Medulla oblongata (tissue), 1 donor: ENCODE results near the gene IDH2.
A peak's percentile ranks its signal among the peaks of the same experiment; 100 is the strongest.
"Not testable (repeated sequence)": the region's sequence is repeated elsewhere in the genome, so short reads cannot be mapped to it uniquely, and the experiment has no call there.

Experiments
- DNase-seq: peaks from one replicate; pipeline ENCODE4 v3.0.0-alpha.2; 2015; ENCODE audit errors: extremely low spot score

The IDH2 gene

GRCh38 chr15:90114451-90114901 is 12.2 kb upstream of the IDH2 start:
- no peak for DNase-seq

DNA sequence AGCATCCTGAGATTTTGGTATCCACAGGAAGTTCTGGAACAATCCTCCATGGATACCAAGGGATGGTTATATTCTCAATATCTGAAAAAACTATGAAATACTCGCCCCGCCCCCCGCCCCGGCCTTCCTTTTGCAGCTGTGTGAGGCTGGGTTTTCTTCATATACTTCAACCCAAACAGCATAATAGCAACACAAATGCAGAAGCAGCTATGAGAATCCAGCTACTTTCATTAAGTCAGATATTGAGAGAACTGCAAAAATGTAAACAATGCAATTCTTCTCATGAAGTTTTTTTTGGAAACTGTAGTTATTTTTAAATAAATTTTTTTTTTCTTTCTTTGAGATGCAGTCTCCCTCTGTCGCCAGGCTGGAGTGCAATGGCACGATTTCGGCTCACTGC is 10.9 kb upstream of the IDH2 start:
- DNase-seq = no peak

DNA sequence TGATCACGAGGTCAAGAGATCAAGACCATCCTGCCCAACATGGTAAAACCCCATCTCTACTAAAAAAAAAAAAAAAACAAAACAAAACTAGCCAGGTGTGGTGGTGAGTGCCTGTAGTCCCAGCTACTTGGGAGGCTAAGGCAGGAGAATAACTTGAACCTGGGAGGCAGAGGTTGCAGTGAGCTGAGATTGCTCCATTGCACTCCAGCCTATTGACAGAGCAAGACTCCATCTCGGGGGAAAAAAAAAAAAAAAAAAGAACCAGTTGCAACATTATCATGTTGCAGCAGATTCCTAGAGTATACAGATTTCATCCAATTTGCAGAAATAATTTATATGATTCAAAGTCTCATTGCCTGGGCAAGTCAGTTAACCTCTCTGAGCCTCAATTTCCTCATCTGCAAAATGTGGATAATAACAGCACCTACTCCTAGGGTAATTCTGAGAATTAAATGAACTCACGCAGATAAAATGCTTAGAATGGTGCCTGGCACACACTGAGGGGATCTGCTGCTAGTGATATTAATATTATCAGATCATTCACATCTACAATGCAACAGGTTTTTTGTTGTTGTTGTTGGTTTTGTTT is 7.0 kb upstream of the IDH2 start:
- DNase-seq = not testable (repeated sequence)

DNA sequence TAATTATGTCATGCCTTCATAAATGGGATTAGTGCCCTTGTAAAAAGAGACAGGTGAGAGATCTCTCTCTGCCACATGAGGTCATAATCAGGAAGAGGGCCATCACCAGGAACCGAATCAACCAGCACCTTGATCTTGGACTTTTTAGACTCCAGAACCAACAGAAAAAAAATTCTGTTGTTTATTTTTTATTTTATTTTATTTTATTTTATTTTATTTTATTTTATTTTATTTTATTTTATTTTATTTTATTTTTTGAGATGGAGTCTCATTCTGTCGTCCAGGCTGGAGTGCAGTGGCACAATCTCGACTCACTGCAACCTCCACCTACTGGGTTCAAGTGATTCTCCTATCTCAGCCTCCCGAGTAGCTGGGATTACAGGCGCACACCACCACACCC is 5.8 kb upstream of the IDH2 start:
- not testable (repeated sequence) for DNase-seq

GRCh38 chr15:90106522-90107117 is 4.4 kb upstream of the IDH2 start:
- no peak for DNase-seq

DNA sequence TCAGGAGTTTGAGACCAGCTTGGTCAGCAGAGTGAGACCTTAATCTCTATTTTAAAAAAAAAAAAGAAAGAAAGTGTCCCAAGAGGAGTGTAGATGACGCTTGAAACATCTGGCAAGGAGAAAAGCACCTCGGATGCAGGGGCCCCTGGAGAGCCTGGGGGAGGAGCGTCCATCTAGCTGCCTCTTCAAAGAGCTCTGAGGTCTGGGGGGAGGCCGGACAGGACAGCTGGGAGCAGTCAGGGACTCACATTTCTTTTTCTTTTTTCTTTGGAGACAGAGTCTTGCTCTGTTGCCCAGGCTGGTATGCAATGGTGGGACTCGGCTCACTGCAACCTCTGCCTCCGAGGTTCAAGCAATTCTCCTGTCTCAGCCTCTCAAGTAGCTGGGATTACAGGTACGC is 3.3 kb upstream of the IDH2 start:
- DNase-seq = no peak

DNA sequence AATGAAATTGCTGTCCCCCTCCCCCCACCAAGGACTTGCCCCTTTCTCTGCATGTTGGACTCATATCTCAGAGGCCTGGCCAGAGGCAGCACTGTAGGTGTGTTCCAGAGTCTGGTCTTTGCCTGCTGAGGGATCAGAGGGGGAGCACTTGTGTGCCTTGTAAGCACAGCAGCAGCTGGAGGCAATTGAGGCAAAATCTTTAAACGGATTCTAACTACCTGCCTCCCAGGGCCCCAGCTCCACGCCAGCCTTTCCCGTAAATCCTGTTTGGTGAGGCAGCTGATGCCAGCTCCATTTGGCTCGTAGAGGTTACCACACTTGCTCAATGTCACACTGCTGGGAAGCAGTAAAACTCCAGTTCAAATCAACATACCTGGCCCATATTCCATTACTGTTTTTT is 2.3 kb upstream of the IDH2 start:
- no peak for DNase-seq

DNA sequence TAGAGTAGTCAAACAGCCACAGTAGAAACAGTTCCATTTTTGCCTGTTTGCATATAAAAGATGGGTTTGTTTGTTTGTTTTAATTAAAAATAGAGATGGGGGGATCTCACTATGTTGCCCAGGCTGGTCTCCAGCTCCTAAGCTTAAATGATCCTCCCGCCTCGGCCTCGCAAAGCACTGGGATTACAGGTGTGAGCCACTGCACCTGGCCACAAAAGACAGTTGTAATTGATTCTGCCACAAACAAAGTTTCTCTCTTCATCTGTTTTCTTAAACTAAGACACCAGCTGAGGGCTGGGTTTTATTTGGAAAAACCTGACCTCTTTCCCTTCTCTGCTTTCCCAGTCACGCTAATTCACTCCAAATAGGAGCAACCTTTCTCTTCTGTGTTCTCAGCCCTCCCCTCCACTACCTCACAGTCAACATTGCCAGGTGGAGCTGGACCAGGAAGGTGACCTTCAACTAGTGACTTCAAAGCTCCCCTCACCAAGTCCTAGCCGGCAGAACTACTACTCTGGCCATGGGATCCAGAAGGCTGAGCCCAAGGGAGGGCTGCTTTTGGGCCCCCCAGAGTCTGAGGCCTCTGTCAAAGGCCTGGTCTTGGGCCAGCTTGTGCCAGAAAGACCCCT is 1.5 kb upstream of the IDH2 start:
- DNase-seq = no peak

DNA sequence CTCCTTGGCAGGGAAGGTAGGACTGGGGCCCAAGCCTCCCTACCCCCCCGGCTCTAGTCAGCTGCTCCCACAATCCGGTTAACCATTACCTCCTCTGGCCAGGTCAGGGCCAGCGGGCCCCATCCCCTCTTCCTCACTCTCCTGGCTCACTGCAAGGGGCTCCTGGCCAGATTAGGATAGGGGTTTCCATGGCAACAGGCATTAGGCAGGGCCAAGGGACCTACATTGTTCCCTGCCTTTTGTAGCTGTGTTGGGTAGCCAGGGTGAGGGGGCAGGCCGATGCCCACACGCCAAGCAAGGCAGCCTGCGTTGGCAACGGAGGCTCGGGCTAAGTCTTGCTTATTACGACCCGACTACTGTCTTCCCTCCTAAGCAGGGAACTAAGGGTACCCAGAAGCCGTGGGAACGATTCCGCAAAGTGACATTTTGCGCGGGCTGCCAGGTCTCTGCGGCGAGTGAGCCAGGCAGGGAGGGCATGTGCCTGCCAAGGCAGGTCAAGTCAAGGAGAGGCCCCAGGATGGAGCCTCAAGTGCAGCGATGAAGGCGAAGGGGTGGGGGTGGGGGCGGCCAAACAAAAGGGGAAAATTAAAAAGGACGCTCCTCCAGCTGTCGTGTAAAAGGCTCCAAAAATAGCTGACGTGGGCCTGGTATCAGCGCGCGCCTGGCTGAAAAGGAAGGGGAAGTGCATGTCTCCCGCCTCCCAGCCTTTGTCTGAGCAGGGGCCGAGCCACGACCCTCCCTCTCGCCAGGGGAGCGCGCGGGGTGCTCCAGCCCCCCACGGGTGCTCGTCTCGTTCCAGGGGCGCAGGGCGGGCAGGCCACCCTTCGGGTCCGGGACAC is 919 bp downstream of the IDH2 start:
- peak; percentile 74 for DNase-seq

- DNase-seq = peak; percentile 84
Measured at GRCh38 chr15:90099868-90100831, 2.1 kb downstream of the IDH2 start.

DNA sequence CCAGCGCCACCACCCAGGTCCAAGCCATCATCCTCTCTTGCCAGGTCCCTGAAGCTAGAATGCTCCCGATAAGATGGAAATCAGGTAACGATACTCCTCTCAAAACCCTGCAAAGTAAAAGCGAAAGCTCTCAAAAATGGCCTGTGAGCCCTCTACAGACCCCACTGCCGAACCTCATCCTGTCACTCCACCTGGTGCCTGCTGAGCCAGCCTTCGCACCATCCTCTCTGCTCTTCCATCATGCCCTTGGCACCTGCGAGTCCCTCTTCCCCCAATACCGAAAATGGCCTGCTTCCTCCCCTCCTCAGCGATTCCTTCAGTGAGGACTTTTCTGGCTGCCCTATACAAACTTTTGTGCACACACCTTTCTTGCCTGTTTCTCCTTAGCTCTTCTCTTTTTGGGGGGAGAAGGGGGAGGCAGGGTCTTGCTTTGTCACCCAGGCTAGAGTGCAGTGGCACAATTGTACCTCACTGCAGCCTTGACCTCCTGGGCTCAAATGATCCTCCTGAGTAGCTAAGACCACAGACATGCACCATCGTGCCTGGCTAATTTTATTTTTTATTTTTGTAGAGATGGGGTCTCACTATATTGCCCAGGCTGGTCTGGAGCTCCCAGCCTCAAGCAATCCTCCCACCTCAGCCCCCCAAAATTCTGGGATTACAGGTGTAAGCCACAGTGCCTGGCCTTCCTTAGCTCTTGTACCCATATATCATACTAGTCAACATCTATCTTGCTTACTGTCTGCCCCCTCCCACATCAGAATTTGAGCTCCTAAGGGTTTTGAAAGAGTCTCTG is 3.0 kb downstream of the IDH2 start:
- DNase-seq = no peak

DNA sequence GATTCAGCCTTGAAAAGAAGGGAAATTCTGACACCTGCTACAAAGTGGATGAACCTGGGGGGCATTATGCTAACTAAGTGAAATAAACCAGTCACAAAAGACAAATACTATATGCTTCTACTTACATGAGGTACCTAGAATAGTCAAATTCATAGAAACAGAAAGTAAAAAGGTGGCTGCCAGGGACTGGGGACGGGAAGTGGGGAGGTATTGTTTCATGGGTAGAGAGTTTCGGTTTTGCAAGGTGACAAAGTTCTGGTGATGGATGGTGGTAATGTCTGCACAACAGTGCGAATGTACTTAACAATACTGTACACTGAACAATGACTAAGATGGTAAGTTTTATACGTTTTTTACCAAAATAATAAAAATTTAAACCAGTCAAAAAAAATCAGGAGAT is 4.8 kb downstream of the IDH2 start:
- no peak for DNase-seq

- no peak for DNase-seq
Measured at GRCh38 chr15:90095521-90095959, 6.7 kb downstream of the IDH2 start.

DNA sequence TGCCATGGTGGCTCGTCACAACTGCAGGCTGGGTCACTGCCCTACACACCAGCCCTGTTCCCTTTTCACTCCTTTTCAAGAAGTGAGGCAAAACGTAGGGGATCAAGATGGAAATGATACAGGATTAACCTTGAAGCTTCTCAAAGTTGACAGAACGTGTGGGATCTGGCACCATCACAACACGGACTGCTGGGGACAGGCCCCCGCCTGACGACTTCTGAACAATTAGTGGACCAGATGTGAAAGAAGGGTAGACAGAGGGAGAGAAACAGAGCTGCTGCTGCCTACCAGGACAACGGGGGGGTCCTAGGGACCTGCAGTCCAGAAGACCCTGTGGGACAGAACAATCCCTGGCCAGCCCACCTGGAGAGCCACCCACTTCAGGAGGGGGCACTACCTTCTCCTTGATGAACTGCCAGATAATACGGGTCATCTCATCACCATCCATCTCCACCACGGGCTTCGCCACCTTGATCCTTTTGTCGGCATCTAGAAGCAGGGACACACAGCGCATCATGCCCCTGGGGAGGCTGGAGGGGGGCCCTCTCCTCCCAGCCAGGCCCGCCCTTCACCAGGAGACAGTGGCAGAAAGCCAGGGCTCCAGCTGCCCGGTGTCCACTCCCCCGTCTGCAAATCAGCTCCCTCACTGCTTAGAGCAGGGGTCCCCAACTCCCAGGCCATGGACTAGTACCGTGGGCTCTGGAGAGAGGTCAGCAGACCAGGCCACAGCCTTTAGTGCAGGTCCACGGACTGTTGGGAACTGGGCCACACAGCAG is 10.9 kb downstream of the IDH2 start:
- DNase-seq = no peak

DNA sequence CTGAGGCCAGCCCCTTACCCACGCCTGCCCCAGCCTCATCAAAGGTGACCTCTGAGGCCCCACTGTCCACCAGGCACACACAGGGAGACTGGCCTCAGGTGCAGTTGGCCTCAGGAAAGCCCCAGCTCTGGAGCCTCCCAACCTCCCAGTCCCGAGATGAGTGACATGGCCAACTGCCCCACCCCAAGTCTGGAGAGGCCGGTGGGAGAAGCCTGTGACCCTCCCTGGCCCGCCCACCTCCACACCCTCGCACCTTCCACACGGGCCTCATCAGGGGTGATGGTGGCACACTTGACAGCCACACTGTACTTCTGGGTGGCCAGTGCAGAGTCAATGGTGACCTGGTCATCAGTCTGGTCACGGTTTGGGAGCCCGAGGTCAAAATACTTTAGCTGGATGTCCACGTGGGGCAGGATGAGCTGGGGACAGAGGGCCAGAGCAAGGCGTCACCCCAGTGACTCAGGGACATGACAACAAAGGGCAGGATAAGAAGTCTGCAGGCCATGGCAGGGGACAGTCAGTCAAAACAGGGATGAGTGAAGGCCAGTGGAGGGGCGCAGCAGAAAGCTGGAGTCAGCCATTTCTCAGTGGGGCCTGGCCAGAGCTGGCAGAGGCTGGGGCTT is 11.9 kb downstream of the IDH2 start:
- no peak for DNase-seq

DNA sequence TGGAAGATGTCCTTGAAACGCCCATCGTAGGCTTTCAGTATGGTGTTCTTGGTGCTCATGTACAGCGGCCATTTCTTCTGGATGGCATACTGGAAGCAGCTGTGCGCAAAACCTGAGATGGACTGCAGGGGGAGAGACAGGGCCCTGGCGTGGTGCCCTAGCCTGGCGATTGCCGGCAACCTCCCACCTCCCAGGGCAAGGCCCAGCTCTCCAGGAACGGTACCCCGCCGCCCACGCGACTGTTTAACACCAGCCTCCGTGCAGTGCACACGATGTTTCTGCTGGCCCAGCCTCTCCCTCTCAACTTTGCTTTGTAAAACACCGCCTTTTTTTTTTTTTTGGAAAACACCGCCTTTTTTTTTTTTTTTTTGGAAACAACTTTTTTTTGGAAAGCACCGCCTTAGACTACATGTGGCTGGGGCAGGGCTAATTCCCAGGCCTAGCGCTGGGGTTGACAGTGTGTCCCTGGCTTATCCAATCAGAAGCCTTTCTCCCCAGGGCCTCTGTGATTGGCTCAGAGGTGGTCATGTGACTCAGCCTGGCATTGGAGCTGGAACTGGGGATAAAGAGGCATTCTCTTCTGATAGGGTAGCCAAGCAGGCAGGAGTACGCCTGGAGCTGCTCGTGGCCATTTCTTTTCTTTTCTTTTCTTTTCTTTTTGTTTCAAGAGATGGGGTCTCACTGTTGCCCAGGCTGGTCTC is 14.7 kb downstream of the IDH2 start:
- no peak for DNase-seq

GRCh38 chr15:90086868-90087268 is 15.4 kb downstream of the IDH2 start:
- DNase-seq = peak; percentile 35

- DNase-seq = no peak
Measured at GRCh38 chr15:90085565-90085964, 16.7 kb downstream of the IDH2 start.
